NCI-H510A (cell line): ENCODE results near the gene ANKRD52.

Source experiments
- DNase-seq: peaks from one replicate; lab custom pipeline; 2025; lab: John Stamatoyannopoulos, UW

The ANKRD52 gene

GRCh38 chr12:56241424-56242303 lies 16.5 kb downstream of the ANKRD52 start:
- no peak for DNase-seq

GRCh38 chr12:56237552-56237951 lies 20.6 kb downstream of the ANKRD52 start:
- DNase-seq = no peak

GRCh38 chr12:56236985-56237384 lies 21.2 kb downstream of the ANKRD52 start:
- DNase-seq = no peak

- DNase-seq = no peak
Observed at GRCh38 chr12:56236091-56236490, 22.1 kb downstream of the ANKRD52 start.

GRCh38 chr12:56234746-56235436 lies 23.3 kb downstream of the ANKRD52 start:
- no peak for DNase-seq

- DNase-seq = no peak
Observed at GRCh38 chr12:56231184-56231582, 27.0 kb downstream of the ANKRD52 start.

GRCh38 chr12:56230432-56231183 lies 27.6 kb downstream of the ANKRD52 start:
- DNase-seq = no peak

GRCh38 chr12:56229916-56230431 lies 28.2 kb downstream of the ANKRD52 start, which contains the start of gene SLC39A5:
Gene SLC39A5 (plus strand): TSS chr12:56230051. CDS start chr12:56231275, 1,224 bp downstream.
- DNase-seq = no peak

GRCh38 chr12:56229082-56229481 lies 29.1 kb downstream of the ANKRD52 start:
- no peak for DNase-seq

GRCh38 chr12:56224954-56225353 lies 33.2 kb downstream of the ANKRD52 start:
- no peak for DNase-seq

- peak; percentile 95 for DNase-seq
Observed at GRCh38 chr12:56224102-56224701, 34.0 kb downstream of the ANKRD52 start, which contains the start of gene NABP2. Gene NABP2 (plus strand): TSS chr12:56224342. CDS start chr12:56224857, 515 bp downstream.

GRCh38 chr12:56223571-56224101 lies 34.5 kb downstream of the ANKRD52 start:
- DNase-seq = peak; percentile 54

GRCh38 chr12:56222531-56222895 lies 35.7 kb downstream of the ANKRD52 start:
- DNase-seq = no peak

- DNase-seq = peak; percentile 97
Observed at GRCh38 chr12:56221757-56222530, 36.2 kb downstream of the ANKRD52 start, which contains the start of gene RNF41. Gene RNF41 (minus strand): TSS chr12:56221922. CDS start chr12:56214047, 7,875 bp downstream.

GRCh38 chr12:56221232-56221756 lies 36.9 kb downstream of the ANKRD52 start:
- peak; percentile 14 for DNase-seq

- DNase-seq = no peak
Observed at GRCh38 chr12:56220611-56221231, 37.5 kb downstream of the ANKRD52 start.

GRCh38 chr12:56219840-56220239 lies 38.3 kb downstream of the ANKRD52 start:
- DNase-seq = no peak

- DNase-seq = no peak
Observed at GRCh38 chr12:56216461-56216860, 41.7 kb downstream of the ANKRD52 start.

- no peak for DNase-seq
Observed at GRCh38 chr12:56213878-56214277, 44.3 kb downstream of the ANKRD52 start.

- DNase-seq = no peak
Observed at GRCh38 chr12:56212361-56212760, 45.8 kb downstream of the ANKRD52 start.
